ENCODE measurements around the gene NFASC.

The NFASC gene

GRCh38 chr1:204863024-204863423, 7.6 kb upstream of the NFASC start:
- no peaks in the 10 kb centered on the region for H4K20me1 ChIP-seq (ENCODE audit: low read depth, low read length)
- H3K9ac ChIP-seq (ENCODE audit: low read length): no peak overlapping the region
- no peak overlapping the region for H2AFZ ChIP-seq (ENCODE audit: low read depth, low read length, severe bottlenecking)
- no peaks in the 10 kb centered on the region for H3K9me2 ChIP-seq (replicated peaks; ENCODE audit: insufficient read depth, low read length)
- H3K4me3 ChIP-seq (ENCODE audit: insufficient read depth, low read length, poor library complexity, severe bottlenecking): no peak overlapping the region
- no peaks in the 10 kb centered on the region for H3K79me2 ChIP-seq (ENCODE audit: insufficient read depth, low read length)
- no peaks in the 10 kb centered on the region for H3K27me3 ChIP-seq (ENCODE audit: low read length)
- no peak for TF ChIP-seq CTCF (IDR thresholded peaks at IDR 0.05; ENCODE audit: insufficient read depth, low read length, poor library complexity, severe bottlenecking)
- TF ChIP-seq EZH2phosphoT487 (conservative IDR thresholded peaks at IDR 0.05; ENCODE audit: low read length): no peak
- no peaks in the 10 kb centered on the region for H3K36me3 ChIP-seq (ENCODE audit: low read length)
- no peaks in the 10 kb centered on the region for H3F3A ChIP-seq (ENCODE audit: insufficient read depth)
- H3K27ac ChIP-seq (ENCODE audit: low read depth, low read length): no peak overlapping the region
- no peak overlapping the region for H3K4me2 ChIP-seq (ENCODE audit: low read depth, low read length, poor library complexity, severe bottlenecking)
- no peaks in the 10 kb centered on the region for H3K9me3 ChIP-seq (ENCODE audit: insufficient read depth, low read length)

- TF ChIP-seq EZH2phosphoT487 (conservative IDR thresholded peaks at IDR 0.05; ENCODE audit: low read length) (no peak), CTCF (IDR thresholded peaks at IDR 0.05; ENCODE audit: insufficient read depth, low read length, poor library complexity, severe bottlenecking) (no peak)
- Histone ChIP-seq H3K4me2 (ENCODE audit: low read depth, low read length, poor library complexity, severe bottlenecking) (no peak overlapping the region), H3K9me2 (replicated peaks; ENCODE audit: insufficient read depth, low read length) (no peaks in the 10 kb centered on the region), H3K79me2 (ENCODE audit: insufficient read depth, low read length) (no peaks in the 10 kb centered on the region), H4K20me1 (ENCODE audit: low read depth, low read length) (no peaks in the 10 kb centered on the region), H3K27ac (ENCODE audit: low read depth, low read length) (no peak overlapping the region), H3K9me3 (ENCODE audit: insufficient read depth, low read length) (no peaks in the 10 kb centered on the region), H3K9ac (ENCODE audit: low read length) (no peak overlapping the region), H2AFZ (ENCODE audit: low read depth, low read length, severe bottlenecking) (no peak overlapping the region), H3K27me3 (ENCODE audit: low read length) (no peaks in the 10 kb centered on the region), H3K36me3 (ENCODE audit: low read length) (no peaks in the 10 kb centered on the region), H3K4me3 (ENCODE audit: insufficient read depth, low read length, poor library complexity, severe bottlenecking) (no peak overlapping the region), H3F3A (ENCODE audit: insufficient read depth) (no peaks in the 10 kb centered on the region)
These were observed 6.9 kb upstream of the NFASC start for GRCh38 chr1:204863730-204864129.

- H3K9ac ChIP-seq (ENCODE audit: low read length): no peak overlapping the region
- no peaks in the 10 kb centered on the region for H3K79me2 ChIP-seq (ENCODE audit: insufficient read depth, low read length)
- H3F3A ChIP-seq (ENCODE audit: insufficient read depth): no peaks in the 10 kb centered on the region
- H4K20me1 ChIP-seq (ENCODE audit: low read depth, low read length): no peaks in the 10 kb centered on the region
- no peak for TF ChIP-seq EZH2phosphoT487 (conservative IDR thresholded peaks at IDR 0.05; ENCODE audit: low read length)
- no peak for TF ChIP-seq CTCF (IDR thresholded peaks at IDR 0.05; ENCODE audit: insufficient read depth, low read length, poor library complexity, severe bottlenecking)
- no peak overlapping the region for H3K27ac ChIP-seq (ENCODE audit: low read depth, low read length)
- H3K36me3 ChIP-seq (ENCODE audit: low read length): no peaks in the 10 kb centered on the region
- no peaks in the 10 kb centered on the region for H3K9me3 ChIP-seq (ENCODE audit: insufficient read depth, low read length)
- H3K4me2 ChIP-seq (ENCODE audit: low read depth, low read length, poor library complexity, severe bottlenecking): no peak overlapping the region
- H3K4me3 ChIP-seq (ENCODE audit: insufficient read depth, low read length, poor library complexity, severe bottlenecking): no peak overlapping the region
- no peaks in the 10 kb centered on the region for H3K9me2 ChIP-seq (replicated peaks; ENCODE audit: insufficient read depth, low read length)
- H2AFZ ChIP-seq (ENCODE audit: low read depth, low read length, severe bottlenecking): no peak overlapping the region
- H3K27me3 ChIP-seq (ENCODE audit: low read length): no peaks in the 10 kb centered on the region
These were observed 4.5 kb upstream of the NFASC start for GRCh38 chr1:204866051-204866596.

Data from SU-DHL-6 (cell line).